Neural cell (in vitro differentiated cells): ENCODE data around the gene MSMP. TPM values are rescaled to one million over a fixed set of nuclear protein-coding genes. Genes with fewer than 3 reads are reported as not detected.

Source experiments
- H2AFZ ChIP-seq: fragments of 200-600, 300-800 bp; sonication (generic), shearing (Covaris generic); 2 replicates; pipeline ENCODE4 v1.6.0; 2014; ENCODE audit warnings: low read depth, mild to moderate bottlenecking, antibody characterized with exemption, low read length, moderate library complexity
- H3F3A ChIP-seq: fragments of 200-600 bp; shearing (Covaris generic); 2 replicates; pipeline ENCODE4 v1.6.1; 2016; ENCODE audit warnings: mild to moderate bottlenecking, moderate library complexity, mixed read lengths, antibody characterized with exemption, low read length; ENCODE audit not compliant: insufficient read depth, poor library complexity, severe bottlenecking
- H3K27ac ChIP-seq: fragments of 200-600, 300-800 bp; sonication (generic), shearing (Covaris generic); 2 replicates; pipeline ENCODE4 v1.5.1; 2014; ENCODE audit warnings: mild to moderate bottlenecking, low read length, moderate library complexity
- H3K27me3 ChIP-seq: fragments of 300-800, 200-600 bp; sonication (generic), shearing (Covaris generic); 2 replicates; pipeline ENCODE4 v1.6.0; 2014; ENCODE audit warnings: mild to moderate bottlenecking, low read depth, low read length, moderate library complexity; ENCODE audit not compliant: insufficient read depth
- H3K36me3 ChIP-seq: fragments of 300-800, 200-600 bp; sonication (generic), shearing (Covaris generic); 2 replicates; pipeline ENCODE4 v1.5.1; 2014; ENCODE audit warnings: mild to moderate bottlenecking, antibody characterized with exemption, low read length, moderate library complexity; ENCODE audit not compliant: insufficient read depth
- H3K4me2 ChIP-seq: fragments of 300-800, 200-600 bp; sonication (generic), shearing (Covaris generic); 2 replicates; pipeline ENCODE4 v1.6.0; 2014; ENCODE audit warnings: mild to moderate bottlenecking, low read length
- H3K4me3 ChIP-seq: fragments of 300-800, 200-600 bp; sonication (generic), shearing (Covaris generic); 2 replicates; pipeline ENCODE4 v1.5.1; 2014; ENCODE audit warnings: mild to moderate bottlenecking, low read length, moderate library complexity
- H3K79me2 ChIP-seq: fragments of 200-600 bp; shearing (Covaris generic); replicated peaks from 2 replicates; pipeline ENCODE4 v1.6.0; 2014; ENCODE audit warnings: mild to moderate bottlenecking, low read length, moderate library complexity; ENCODE audit not compliant: insufficient read depth
- H3K9ac ChIP-seq: fragments of 300-800, 200-600 bp; sonication (generic), shearing (Covaris generic); 2 replicates; pipeline ENCODE4 v1.6.1; 2016; ENCODE audit warnings: mild to moderate bottlenecking, low read length, mixed read lengths
- H3K9me2 ChIP-seq: fragments of 200-600 bp; shearing (Covaris generic); 2 replicates; pipeline ENCODE4 v1.6.1; 2016; ENCODE audit warnings: mild to moderate bottlenecking, low read length, mixed read lengths; ENCODE audit not compliant: insufficient read depth
- H3K9me3 ChIP-seq: fragments of 200-600, 300-800 bp; sonication (generic), shearing (Covaris generic); 2 replicates; pipeline ENCODE4 v1.6.1; 2016; ENCODE audit warnings: mild to moderate bottlenecking, mixed run types, low read length, moderate library complexity, mixed read lengths
- H4K20me1 ChIP-seq: fragments of 200-600 bp; shearing (Covaris generic); 2 replicates; pipeline ENCODE4 v1.6.1; 2016; ENCODE audit warnings: mild to moderate bottlenecking, mixed run types; ENCODE audit not compliant: insufficient read depth
- CTCF ChIP-seq: fragments of 450-650 bp; IDR thresholded peaks from 2 replicates; pipeline ENCODE4 v1.5.1; 2014; ENCODE audit warnings: antibody characterized with exemption, mild to moderate bottlenecking, moderate library complexity; ENCODE audit not compliant: poor library complexity, severe bottlenecking
- EP300 ChIP-seq: fragments of 450-650 bp; conservative IDR thresholded peaks from 2 replicates; pipeline ENCODE4 v1.6.1; 2014; ENCODE audit warnings: antibody characterized with exemption, mild to moderate bottlenecking, moderate library complexity; ENCODE audit not compliant: poor library complexity, severe bottlenecking
- EZH2 ChIP-seq: fragments of 200-600, 300-800 bp; shearing (Covaris generic), sonication (generic); IDR thresholded peaks from 2 replicates; pipeline ENCODE4 v1.6.1; 2014; ENCODE audit warnings: antibody characterized with exemption, low read length, borderline replicate concordance, mild to moderate bottlenecking; ENCODE audit not compliant: insufficient read depth, poor library complexity, severe bottlenecking
- MXI1 ChIP-seq: fragments of 450-650 bp; conservative IDR thresholded peaks from 2 replicates; pipeline ENCODE4 v1.6.1; 2014; ENCODE audit warnings: antibody characterized with exemption, mild to moderate bottlenecking; ENCODE audit not compliant: poor library complexity, severe bottlenecking
- POLR2AphosphoS5 ChIP-seq: IDR thresholded peaks from 2 replicates; pipeline ENCODE4 v1.6.1; 2012
- RAD21 ChIP-seq: fragments of 450-650 bp; conservative IDR thresholded peaks from 2 replicates; pipeline ENCODE4 v1.6.1; 2014; ENCODE audit warnings: antibody characterized with exemption, mild to moderate bottlenecking, moderate library complexity
- SMC3 ChIP-seq: fragments of 450-650 bp; conservative IDR thresholded peaks from 2 replicates; pipeline ENCODE4 v1.6.1; 2014; ENCODE audit warnings: antibody characterized with exemption, mild to moderate bottlenecking, moderate library complexity; ENCODE audit not compliant: poor library complexity
- TAF1 ChIP-seq: IDR thresholded peaks from 2 replicates; pipeline ENCODE4 v1.6.1; 2012; ENCODE audit warnings: low read depth
- polyA plus RNA-seq: library from polyadenylated mRNA; depleted of rRNA; stranded (reverse); fragments of >200 nt; gene quantifications from 2 replicates; pipeline ENCODE4 v1.2.3, GENCODE V29; 2014
- TF ChIP-seq, protein P1 (sequence below): IDR thresholded peaks from 2 replicates; pipeline ENCODE4 v1.6.1; 2012; ENCODE audit warnings: borderline replicate concordance

MSMP gene
- polyA plus RNA-seq, 1 donor from 2014 or later: not detected

GRCh38 chr9:35793461-35793860 lies 39.4 kb upstream of the MSMP start:
- TF ChIP-seq SMC3 (no peak), MXI1 (no peak), EP300 (no peak), EZH2 (no peak)
- no peaks in the 10 kb centered on the region for H3K79me2 ChIP-seq
- H3K27me3 ChIP-seq: no peaks in the 10 kb centered on the region
- no peak overlapping the region for H3K9ac ChIP-seq
- H3K4me3 ChIP-seq: no peak overlapping the region
- no peaks in the 10 kb centered on the region for H3F3A ChIP-seq
- H2AFZ ChIP-seq: no peak overlapping the region
- H3K36me3 ChIP-seq: no peaks in the 10 kb centered on the region
- no peaks in the 10 kb centered on the region for H4K20me1 ChIP-seq
- no peaks in the 10 kb centered on the region for H3K9me3 ChIP-seq
- no peaks in the 10 kb centered on the region for H3K9me2 ChIP-seq
- H3K4me2 ChIP-seq: no peak overlapping the region
- no peak overlapping the region for H3K27ac ChIP-seq

- Histone ChIP-seq H2AFZ (no peak overlapping the region), H3K79me2 (no peaks in the 10 kb centered on the region), H3K27ac (no peak overlapping the region), H3K4me2 (no peak overlapping the region), H3K9me3 (no peaks in the 10 kb centered on the region), H3K4me3 (no peak overlapping the region), H3K9ac (no peak overlapping the region), H3K27me3 (no peaks in the 10 kb centered on the region), H3F3A (no peaks in the 10 kb centered on the region), H3K9me2 (no peaks in the 10 kb centered on the region), H4K20me1 (no peaks in the 10 kb centered on the region), H3K36me3 (no peaks in the 10 kb centered on the region)
- TF ChIP-seq SMC3 (no peak), EZH2 (no peak), TAF1 (no peak), RAD21 (no peak), EP300 (no peak), POLR2AphosphoS5 (no peak)
These were observed 38.8 kb upstream of the MSMP start for GRCh38 chr9:35792826-35793225.

DNA sequence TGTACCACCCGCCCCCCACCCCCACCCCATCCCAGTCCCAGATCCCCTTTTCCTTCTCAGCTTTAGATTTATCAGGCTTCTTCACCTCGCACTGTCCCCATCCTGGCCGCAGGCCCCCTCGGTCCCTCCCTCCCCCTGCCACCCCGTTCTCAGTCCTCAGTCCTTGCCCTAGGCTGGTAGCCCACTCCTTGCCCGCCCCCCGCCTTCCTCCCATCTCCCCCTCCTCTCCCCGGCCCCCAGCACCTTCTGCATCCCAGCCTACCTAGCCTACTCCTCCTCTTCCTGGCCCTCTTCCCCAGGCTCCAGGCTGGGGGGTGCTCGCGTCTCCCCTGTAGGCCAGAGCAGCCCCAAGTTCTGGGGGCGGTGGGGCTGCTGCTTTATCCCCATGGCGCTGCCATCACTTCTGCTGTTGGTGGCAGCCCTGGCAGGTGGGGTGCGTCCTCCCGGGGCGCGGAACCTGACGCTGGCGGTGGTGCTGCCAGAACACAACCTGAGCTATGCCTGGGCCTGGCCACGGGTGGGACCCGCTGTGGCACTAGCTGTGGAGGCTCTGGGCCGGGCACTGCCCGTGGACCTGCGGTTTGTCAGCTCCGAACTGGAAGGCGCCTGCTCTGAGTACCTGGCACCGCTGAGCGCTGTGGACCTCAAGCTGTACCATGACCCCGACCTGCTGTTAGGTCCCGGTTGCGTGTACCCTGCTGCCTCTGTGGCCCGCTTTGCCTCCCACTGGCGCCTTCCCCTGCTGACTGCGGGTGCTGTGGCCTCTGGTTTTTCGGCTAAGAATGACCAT lies 38.1 kb upstream of the MSMP start:
- no peak overlapping the region for H3K9ac ChIP-seq
- H3K9me2 ChIP-seq: no peaks in the 10 kb centered on the region
- no peaks in the 10 kb centered on the region for H3K36me3 ChIP-seq
- H3K9me3 ChIP-seq: no peaks in the 10 kb centered on the region
- no peak overlapping the region for H3K4me3 ChIP-seq
- H3K4me2 ChIP-seq: no peak overlapping the region
- H3F3A ChIP-seq: no peaks in the 10 kb centered on the region
- no peaks in the 10 kb centered on the region for H4K20me1 ChIP-seq
- H2AFZ ChIP-seq: no peak overlapping the region
- no peak overlapping the region for H3K27ac ChIP-seq
- no peak for TF ChIP-seq CTCF
- no peak for TF ChIP-seq EZH2
- no peak for TF ChIP-seq SMC3
- TF ChIP-seq POLR2AphosphoS5: no peak
- TF ChIP-seq EP300: no peak
- no peak for TF ChIP-seq RAD21
- TF ChIP-seq, protein P1, sequence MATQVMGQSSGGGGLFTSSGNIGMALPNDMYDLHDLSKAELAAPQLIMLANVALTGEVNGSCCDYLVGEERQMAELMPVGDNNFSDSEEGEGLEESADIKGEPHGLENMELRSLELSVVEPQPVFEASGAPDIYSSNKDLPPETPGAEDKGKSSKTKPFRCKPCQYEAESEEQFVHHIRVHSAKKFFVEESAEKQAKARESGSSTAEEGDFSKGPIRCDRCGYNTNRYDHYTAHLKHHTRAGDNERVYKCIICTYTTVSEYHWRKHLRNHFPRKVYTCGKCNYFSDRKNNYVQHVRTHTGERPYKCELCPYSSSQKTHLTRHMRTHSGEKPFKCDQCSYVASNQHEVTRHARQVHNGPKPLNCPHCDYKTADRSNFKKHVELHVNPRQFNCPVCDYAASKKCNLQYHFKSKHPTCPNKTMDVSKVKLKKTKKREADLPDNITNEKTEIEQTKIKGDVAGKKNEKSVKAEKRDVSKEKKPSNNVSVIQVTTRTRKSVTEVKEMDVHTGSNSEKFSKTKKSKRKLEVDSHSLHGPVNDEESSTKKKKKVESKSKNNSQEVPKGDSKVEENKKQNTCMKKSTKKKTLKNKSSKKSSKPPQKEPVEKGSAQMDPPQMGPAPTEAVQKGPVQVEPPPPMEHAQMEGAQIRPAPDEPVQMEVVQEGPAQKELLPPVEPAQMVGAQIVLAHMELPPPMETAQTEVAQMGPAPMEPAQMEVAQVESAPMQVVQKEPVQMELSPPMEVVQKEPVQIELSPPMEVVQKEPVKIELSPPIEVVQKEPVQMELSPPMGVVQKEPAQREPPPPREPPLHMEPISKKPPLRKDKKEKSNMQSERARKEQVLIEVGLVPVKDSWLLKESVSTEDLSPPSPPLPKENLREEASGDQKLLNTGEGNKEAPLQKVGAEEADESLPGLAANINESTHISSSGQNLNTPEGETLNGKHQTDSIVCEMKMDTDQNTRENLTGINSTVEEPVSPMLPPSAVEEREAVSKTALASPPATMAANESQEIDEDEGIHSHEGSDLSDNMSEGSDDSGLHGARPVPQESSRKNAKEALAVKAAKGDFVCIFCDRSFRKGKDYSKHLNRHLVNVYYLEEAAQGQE: no peak
- no peak for TF ChIP-seq MXI1
- H3K79me2 ChIP-seq: no peaks in the 10 kb centered on the region
- H3K27me3 ChIP-seq: no peaks in the 10 kb centered on the region
